Activated naive CD4-positive, alpha-beta T cell treated with Interleukin-2 at 50 U/mL for 16 hours (primary cell): Measurements from ENCODE around the gene CDRT15.
"Not testable (repeated sequence)": the region's sequence is repeated elsewhere in the genome, so short reads cannot be mapped to it uniquely, and the experiment has no call there.

Source experiments
- DNase-seq: peaks from one replicate; pipeline ENCODE4 v3.0.0-alpha.2; 2020

Gene CDRT15

DNA sequence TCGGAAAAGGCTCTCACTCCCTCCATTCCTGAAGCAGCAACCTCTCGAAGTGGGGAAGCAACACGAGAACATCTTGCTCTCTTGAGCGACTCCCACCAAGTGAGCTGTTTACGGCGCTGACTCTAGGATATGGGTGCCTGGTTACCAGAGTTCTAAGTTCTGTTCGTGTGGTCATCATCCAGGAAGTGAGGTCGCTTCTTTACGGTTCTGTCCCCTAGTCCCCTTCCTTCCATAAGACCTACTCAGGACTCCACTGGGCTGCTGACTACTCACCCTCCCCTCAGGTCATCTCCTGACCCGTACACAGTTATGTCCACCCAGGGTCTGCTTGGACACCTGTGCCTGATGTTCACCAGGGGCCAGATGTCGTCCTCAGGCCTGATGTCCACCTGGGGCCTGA is at the start of gene CDRT15:
CDRT15 (minus strand) TSS at position 101 of the 400 bp plus-strand sequence; CDS start at position 72, 29 bp downstream.
- not testable (repeated sequence) for DNase-seq

DNA sequence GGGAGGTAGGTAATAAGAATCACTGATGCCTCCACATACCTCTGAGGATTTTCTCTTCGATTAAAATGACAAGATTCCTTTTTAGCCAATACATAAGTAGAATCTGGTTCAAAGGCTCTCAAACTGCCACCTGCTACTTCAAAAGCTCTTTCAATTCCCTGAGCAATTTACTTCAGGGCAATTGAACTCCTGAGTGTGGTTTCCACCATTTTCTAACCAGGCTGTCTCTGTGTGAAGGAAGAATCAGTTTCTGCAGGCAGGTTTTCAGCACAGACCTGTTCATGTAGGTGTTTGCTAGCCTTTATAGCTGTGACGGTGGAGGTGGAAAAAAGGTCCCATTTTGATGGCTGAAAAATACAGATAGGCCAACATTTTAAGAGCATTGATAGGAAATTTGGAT is 46.1 kb upstream of the CDRT15 start:
- no peak for DNase-seq

- no peak for DNase-seq
Measured at GRCh38 chr17:14281530-14281929, 44.9 kb upstream of the CDRT15 start.

- no peak for DNase-seq
Measured at GRCh38 chr17:14276535-14277250, 40.0 kb upstream of the CDRT15 start.

- no peak for DNase-seq
Measured at GRCh38 chr17:14270508-14270907, 33.8 kb upstream of the CDRT15 start.

DNA sequence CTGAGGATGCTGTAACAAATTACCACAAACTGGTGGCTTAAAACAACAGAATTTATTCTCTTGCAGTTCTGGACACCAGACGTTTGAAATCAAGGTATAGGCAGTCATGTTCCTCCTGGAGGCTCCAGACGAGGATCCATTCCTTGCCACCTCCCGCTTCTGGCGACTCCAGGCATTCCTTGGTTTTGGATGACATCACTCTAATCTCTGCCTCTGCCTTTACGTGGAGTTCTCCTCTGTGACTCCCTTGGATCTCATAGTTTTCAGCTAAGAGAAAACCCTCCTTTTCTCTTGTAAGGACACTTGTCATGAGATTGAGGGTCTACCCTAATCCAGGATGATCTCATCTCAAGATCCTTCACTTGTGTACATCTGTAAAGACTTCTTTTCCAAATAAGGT is 32.8 kb upstream of the CDRT15 start:
- no peak for DNase-seq

GRCh38 chr17:14268264-14268663 is 31.6 kb upstream of the CDRT15 start:
- no peak for DNase-seq

GRCh38 chr17:14261406-14261805 is 24.7 kb upstream of the CDRT15 start:
- no peak for DNase-seq

DNA sequence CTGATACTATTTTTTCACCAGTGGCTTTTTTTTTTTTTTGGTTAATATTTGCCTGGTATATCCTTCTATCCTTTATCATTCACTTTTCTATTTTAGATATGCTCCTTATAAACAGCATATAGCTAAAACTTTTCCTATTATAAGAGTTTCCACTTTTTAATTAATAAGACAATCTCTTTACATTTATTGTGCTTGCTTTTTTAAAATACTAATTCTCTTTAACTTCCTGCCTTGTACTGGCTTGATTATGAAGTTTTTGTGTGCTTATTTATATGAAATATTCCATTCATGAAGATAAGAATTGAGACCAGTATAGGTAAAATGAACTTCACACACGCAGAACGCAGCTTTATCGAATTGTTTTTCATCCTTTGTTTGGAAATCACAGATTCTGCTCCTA is 9.0 kb upstream of the CDRT15 start:
- DNase-seq, result no peak

- no peak for DNase-seq
Measured at GRCh38 chr17:14245002-14245401, 8.3 kb upstream of the CDRT15 start.

DNA sequence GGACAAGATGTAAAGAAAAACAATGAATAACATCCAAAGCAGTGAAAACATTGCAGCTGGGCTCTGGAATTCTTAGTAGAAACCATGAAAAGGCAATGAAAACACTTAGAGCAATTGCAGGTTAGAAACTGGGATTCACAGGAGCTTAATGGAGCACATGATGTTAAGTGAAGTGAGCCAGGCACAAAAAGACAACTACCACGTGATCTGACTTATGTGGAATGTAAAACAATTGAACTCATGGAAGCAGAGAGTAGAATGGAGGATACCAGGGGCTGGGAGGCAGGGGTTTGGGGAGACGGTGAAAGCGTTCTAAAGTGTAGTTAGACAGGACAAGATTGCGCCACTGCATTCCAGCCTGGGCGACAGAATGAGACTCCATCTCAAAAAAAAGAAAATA is 2.6 kb upstream of the CDRT15 start:
- not testable (repeated sequence) for DNase-seq

DNA sequence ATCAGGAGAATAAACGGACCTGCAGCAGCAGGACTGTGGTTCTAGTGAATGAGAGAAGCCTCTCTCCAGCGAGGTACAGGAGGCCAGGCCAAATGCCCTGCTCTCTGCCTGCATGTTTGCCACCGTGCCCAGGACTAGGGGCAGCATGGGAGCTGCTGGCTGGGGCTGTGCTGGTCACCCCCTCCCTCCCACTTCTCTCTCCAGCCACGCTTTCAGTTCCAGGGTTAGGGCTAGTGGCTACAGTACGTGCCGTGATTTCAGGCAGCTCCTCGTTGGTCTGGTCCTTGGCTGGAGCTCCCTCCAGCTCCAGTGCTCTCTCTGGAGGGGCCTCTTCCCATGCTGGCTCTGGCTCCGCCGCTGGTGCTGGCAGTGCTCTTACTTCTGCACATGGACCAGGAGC is 630 bp downstream of the CDRT15 start:
- not testable (repeated sequence) for DNase-seq

GRCh38 chr17:14235047-14235446 is 1.6 kb downstream of the CDRT15 start:
- not testable (repeated sequence) for DNase-seq

- DNase-seq, result not testable (repeated sequence)
Measured at GRCh38 chr17:14231187-14231586, 5.5 kb downstream of the CDRT15 start.

DNA sequence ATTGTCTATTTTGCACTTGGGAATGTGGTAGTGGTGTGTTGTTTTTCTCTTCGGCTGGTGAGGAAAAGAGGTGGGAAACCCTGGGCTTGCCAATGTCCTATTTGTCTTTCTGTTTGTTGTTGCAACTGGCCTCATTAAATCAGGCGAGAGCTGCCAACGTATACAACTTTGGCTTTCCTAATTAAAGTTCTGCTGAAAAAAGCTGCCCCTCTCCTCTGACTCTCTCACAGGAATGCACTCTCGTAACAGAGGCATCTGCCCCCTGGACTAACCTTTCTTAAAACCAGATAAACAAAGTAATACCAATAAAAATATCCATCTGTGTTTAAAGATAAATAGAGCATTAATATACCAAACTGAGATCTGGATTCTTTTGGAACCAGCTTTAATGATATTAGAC is 7.8 kb downstream of the CDRT15 start:
- no peak for DNase-seq

DNA sequence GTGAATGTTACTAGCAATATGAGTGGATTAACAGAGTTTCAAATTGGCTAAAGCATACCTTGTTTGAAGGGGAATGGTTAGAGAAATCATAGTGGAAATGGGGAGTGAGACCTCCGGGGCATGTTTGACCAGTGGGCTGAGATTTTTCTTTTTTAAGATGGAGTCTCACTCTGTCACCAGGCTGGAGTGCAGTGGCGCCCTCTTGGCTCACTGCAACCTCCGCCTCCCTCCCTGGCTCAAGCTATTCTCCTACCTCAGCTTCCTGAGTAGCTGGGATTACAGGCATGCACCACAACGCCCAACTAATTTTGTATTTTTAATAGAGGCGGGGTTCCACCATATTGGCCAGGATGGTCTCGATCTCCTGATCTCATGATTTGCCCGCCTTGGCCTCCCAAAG is 9.6 kb downstream of the CDRT15 start:
- DNase-seq, result no peak

DNA sequence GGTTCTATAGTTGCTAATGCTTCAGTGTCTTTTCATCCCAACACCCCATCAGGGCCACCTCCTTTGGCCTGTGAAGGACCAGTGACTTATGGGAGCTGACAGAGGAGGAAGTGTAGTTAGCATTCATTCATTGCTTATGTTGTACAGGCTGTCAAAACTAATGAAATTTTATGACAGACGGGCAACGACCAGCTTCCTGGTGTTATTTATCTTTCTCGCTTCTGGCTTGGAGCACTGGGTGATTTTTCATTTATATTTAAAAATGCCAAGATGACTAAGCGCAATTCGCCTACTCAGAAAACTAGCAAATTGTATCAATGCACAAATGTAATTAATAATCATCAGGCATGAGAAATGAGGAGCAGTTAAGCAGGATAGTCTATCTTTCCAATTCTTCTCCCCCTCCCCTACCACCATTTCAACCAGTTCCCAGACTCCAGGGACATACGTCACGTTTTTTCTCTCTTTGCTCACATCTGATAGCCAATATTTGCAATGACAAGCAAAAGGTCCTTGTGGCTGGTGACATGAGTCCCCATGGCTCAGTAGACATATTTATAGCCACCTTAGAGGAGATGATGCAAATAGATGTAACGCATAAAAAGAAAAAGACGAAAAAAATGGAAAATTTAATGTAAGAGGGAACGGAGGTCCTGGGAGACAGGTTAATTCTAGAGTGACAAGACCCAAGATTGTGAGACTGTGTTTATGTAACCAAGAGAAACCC is 11.2 kb downstream of the CDRT15 start:
- DNase-seq, result no peak

DNA sequence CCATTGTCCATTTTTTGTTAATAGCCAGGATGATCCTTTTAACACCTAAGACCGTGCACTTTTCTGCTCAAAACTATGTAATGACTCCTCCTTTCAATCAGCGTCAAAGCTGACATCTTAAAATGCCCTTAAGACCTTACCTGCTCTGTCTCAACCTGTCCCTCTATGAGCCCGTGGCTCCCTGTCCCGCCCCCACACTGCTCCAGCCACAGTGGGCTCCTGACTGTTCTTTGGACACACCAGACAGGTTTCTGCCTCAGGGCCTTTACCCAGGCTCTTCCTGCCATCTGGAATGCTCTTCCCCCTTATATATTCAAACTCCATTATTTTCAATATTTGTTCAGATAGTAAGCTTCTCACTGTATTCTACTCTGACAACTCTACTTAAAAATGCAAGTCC is 14.1 kb downstream of the CDRT15 start:
- DNase-seq, result no peak

- DNase-seq, result no peak
Measured at GRCh38 chr17:14214271-14214670, 22.4 kb downstream of the CDRT15 start.

- no peak for DNase-seq
Measured at GRCh38 chr17:14212401-14212800, 24.3 kb downstream of the CDRT15 start.

- no peak for DNase-seq
Measured at GRCh38 chr17:14211801-14212200, 24.9 kb downstream of the CDRT15 start.

DNA sequence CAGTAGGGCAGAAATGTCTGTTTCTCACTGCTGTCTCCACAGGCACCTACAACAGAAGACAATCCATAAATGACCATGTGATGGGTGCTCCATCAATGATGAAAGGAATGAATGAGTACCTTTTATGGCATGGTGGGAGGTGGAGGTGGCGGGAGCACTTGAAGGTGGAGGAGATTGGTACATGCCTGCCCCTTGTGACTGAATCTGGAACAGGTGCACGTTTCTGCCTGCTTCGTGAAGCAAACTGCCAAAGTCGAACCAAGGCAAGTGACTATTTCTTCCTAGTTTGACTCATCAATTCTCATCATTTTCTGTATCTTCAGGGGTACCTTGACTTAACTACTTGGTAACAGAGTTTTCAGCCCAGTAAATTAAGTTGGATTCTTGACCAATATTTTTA is 25.4 kb downstream of the CDRT15 start:
- no peak for DNase-seq

- DNase-seq, result no peak
Measured at GRCh38 chr17:14209215-14209614, 27.4 kb downstream of the CDRT15 start.

- DNase-seq, result no peak
Measured at GRCh38 chr17:14207791-14208190, 28.9 kb downstream of the CDRT15 start.

DNA sequence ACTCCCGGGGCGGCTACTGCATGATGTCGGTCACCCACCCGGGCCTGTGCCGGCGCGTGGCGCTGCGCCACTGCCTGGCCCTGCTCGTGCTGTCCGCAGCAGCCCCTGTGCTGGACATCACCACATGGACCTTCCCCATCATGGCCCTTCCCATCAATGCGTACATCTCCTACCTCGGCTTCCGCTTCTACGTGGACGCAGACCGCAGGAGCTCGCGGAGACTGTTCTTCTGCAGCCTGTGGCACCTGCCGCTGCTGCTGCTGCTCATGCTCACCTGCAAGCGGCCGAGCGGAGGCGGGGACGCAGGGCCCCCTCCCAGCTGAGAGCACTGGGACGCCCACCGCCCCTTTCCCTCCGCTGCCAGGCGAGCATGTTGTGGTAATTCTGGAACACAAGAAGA is 29.8 kb downstream of the CDRT15 start:
- no peak for DNase-seq
